Measurements from ENCODE around the gene CNTN5.

Gene CNTN5

DNA sequence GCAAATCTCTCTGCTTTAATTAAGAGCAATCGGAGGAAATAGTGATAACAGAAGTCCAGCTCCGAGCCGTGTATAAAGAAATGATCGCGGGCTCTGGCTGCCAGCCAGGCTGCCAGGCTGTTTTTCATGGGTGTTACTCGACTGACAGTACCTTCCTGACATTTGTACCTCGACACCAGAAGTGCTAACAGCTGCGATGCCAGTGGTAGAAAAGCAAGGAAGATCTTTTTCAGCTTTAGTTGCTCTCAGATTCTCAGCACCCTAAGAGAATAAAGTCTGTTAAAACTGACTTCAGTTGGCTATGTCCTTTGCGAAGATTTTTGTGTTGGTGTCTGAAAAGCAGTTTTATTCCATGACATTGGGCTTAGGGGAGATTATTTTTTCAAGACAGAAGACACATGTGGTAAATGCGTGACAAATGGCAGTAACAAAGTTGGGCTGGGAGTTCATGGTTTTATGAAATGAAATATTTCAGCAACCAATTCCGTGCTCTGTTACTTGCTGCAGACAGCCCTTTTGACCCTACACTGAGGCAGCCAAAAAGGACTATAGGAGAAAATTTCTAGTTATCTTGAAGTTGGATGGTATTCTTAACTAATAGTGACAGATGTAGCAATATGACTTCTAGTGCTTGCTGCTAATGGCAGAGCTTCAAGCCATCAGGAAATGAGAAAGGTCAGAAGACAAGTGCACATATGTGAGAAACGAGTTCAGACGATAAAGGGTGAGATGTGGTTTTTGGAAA, 296.2 kb downstream of the CNTN5 start:
- Mint-ChIP-seq H3K4me3 (peak overlapping the region in 2 of 3 experiments; percentile 10 to 11), H3K36me3 (ENCODE audit: low read depth) (no peaks in the 10 kb centered on the region), H3K4me1 (peaks cover 25% of the 10 kb centered on the region), H3K27me3 (ENCODE audit: low read depth) (no peaks in the 10 kb centered on the region), H3K9me3 (no peaks in the 10 kb centered on the region), H3K27ac (peak overlapping the region; percentile 8 to 58 (median 11))
- TF ChIP-seq, protein P1, sequence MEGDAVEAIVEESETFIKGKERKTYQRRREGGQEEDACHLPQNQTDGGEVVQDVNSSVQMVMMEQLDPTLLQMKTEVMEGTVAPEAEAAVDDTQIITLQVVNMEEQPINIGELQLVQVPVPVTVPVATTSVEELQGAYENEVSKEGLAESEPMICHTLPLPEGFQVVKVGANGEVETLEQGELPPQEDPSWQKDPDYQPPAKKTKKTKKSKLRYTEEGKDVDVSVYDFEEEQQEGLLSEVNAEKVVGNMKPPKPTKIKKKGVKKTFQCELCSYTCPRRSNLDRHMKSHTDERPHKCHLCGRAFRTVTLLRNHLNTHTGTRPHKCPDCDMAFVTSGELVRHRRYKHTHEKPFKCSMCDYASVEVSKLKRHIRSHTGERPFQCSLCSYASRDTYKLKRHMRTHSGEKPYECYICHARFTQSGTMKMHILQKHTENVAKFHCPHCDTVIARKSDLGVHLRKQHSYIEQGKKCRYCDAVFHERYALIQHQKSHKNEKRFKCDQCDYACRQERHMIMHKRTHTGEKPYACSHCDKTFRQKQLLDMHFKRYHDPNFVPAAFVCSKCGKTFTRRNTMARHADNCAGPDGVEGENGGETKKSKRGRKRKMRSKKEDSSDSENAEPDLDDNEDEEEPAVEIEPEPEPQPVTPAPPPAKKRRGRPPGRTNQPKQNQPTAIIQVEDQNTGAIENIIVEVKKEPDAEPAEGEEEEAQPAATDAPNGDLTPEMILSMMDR (IDR thresholded peaks at IDR 0.05; ENCODE audit: unreplicated experiment in 3 of 3) = no peak

DNA sequence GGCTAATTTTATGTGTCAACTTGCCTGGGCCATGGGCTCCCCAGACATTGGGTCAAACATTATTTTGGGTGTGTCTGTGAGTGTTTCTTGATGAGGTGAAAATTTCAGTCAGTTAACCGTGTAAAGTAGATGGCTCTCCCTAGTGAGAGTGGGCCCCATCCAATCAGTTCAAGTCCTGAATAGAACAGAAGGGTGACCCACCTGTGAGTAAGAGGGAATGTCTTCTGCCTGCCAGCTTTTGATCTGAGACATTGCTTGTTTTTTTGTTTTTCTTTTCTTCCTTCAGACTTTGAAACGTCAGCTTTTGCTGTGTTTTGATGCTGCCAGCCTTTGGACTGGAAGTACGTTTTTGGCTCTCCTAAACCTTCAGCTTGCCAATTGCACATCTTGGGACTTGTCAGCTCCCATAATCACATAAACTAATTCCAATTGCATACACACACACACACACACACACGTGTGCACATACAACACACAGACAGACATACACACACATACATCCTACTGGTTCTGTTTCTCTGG, 300.1 kb downstream of the CNTN5 start:
- H3K4me3 Mint-ChIP-seq = no peak overlapping the region
- TF ChIP-seq, protein P1 (IDR thresholded peaks at IDR 0.05; ENCODE audit: unreplicated experiment in 3 of 3) = no peak
- no peak overlapping the region for H3K27ac Mint-ChIP-seq
- H3K9me3 Mint-ChIP-seq = no peaks in the 10 kb centered on the region
- H3K27me3 Mint-ChIP-seq (ENCODE audit: low read depth) = no peaks in the 10 kb centered on the region
- no peaks in the 10 kb centered on the region for H3K36me3 Mint-ChIP-seq (ENCODE audit: low read depth)
- peaks cover 20% of the 10 kb centered on the region for H3K4me1 Mint-ChIP-seq

DNA sequence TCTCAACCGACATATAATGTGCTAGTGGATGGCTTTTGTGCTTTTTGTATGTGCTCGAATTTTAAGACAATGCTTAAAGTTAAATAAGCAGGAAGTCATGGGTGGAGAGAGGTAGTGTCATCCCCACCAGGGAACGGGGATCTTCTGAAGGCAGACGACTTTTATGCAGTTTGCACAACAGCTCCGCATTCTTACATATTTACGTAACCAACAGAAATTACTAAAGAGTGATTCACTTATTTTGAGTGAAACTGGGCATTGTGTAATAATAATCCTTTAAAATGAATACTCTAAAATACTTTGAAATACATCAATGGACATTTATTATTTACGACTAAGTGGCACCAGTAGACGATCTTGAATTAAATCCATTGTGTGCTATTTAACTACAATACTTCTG, 305.1 kb downstream of the CNTN5 start:
- Mint-ChIP-seq H3K27me3 (ENCODE audit: low read depth) (no peaks in the 10 kb centered on the region), H3K36me3 (ENCODE audit: low read depth) (no peaks in the 10 kb centered on the region), H3K4me3 (no peak overlapping the region), H3K9me3 (no peaks in the 10 kb centered on the region), H3K4me1 (no peaks in the 10 kb centered on the region), H3K27ac (no peak overlapping the region)
- TF ChIP-seq, protein P1 (IDR thresholded peaks at IDR 0.05; ENCODE audit: unreplicated experiment in 3 of 3) = no peak

DNA sequence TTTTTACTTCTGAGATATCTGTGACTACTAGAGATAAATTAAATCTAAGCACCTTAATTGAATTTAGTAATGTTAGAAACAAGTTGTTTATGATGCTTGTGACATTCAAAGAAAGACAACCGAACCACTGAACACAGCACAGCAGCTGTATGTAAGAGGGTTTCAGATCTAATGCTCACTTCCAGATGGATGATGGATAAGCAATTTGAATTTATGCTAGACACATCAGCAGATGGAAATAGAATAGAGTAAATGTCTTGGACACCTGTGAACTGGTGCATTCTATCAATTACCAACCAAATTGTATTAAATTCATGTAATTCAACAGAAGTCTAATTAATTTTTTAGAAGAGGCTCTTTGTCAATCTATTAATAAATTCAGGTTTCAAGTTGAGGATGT, 306.3 kb downstream of the CNTN5 start:
- Mint-ChIP-seq H3K27ac (no peak overlapping the region), H3K36me3 (ENCODE audit: low read depth) (no peaks in the 10 kb centered on the region), H3K9me3 (no peaks in the 10 kb centered on the region), H3K4me1 (no peaks in the 10 kb centered on the region), H3K27me3 (ENCODE audit: low read depth) (no peaks in the 10 kb centered on the region), H3K4me3 (no peak overlapping the region)
- TF ChIP-seq, protein P1 (IDR thresholded peaks at IDR 0.05; ENCODE audit: unreplicated experiment in 3 of 3) = no peak

DNA sequence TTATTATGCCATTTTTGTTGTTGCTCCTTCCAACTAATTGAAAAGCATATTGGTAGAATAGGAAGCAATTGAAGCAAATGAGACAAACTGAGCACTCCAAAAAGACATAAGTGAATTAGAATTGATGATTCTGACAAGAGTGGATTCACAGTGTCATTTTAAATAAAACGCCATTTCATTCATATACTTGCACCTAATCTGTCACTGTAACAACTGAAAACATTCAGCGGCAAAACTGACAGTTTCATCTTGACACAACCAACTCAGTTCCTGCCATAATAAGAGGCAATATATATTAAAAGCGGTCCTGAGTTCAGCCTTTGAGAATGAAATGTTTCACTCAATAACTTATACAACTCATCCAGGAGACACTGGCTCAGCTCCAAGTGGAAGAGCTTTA, 306.8 kb downstream of the CNTN5 start:
- no peak overlapping the region for H3K27ac Mint-ChIP-seq

More for the DNA sequence above, 306.8 kb downstream of the CNTN5 start:
- Mint-ChIP-seq H3K36me3 (ENCODE audit: low read depth) (no peaks in the 10 kb centered on the region), H3K4me3 (no peak overlapping the region), H3K9me3 (no peaks in the 10 kb centered on the region), H3K4me1 (no peaks in the 10 kb centered on the region), H3K27me3 (ENCODE audit: low read depth) (no peaks in the 10 kb centered on the region)
- TF ChIP-seq, protein P1 (IDR thresholded peaks at IDR 0.05; ENCODE audit: unreplicated experiment in 3 of 3) = no peak
